SW480 (cell line): ENCODE data around the gene SRM.
A peak's percentile ranks its signal among the peaks of the same experiment; 100 is the strongest.
"Not testable (repeated sequence)": the region's sequence is repeated elsewhere in the genome, so short reads cannot be mapped to it uniquely, and the experiment has no call there.

Experiments used
- DNase-seq: peaks from one replicate; pipeline ENCODE4 v3.0.0-alpha.2; 2016; ENCODE audit warnings: low spot score

The SRM gene

DNA sequence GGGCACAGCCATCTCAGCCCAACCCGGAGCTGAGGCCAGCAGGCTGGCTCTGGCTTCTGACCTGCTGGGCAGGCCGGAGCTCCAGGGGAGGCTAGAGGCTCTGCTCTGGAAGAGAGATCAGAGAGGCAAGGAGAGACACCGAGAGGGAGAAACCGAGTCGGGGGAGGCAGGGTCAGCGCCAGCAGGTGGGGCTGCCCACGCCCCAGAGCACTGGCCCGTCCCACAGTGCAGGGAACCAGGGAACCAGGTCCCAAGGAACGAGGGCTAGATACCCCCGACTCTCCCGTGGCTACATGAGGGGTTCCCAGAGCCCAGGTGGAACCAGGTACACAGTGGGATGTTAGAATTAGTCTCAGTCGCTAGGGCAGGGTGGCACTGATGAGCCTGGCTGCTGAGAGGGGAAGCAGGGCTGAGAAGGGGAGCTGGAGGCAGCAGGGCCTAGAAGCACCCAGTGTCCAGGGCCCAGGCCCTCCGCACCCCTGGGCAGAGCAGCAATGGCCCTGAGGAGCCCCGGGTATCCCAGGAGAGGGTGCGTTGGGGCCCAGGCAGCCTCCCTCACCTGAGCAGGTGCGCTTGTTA lies 14.9 kb downstream of the SRM start:
- DNase-seq: no peak

DNA sequence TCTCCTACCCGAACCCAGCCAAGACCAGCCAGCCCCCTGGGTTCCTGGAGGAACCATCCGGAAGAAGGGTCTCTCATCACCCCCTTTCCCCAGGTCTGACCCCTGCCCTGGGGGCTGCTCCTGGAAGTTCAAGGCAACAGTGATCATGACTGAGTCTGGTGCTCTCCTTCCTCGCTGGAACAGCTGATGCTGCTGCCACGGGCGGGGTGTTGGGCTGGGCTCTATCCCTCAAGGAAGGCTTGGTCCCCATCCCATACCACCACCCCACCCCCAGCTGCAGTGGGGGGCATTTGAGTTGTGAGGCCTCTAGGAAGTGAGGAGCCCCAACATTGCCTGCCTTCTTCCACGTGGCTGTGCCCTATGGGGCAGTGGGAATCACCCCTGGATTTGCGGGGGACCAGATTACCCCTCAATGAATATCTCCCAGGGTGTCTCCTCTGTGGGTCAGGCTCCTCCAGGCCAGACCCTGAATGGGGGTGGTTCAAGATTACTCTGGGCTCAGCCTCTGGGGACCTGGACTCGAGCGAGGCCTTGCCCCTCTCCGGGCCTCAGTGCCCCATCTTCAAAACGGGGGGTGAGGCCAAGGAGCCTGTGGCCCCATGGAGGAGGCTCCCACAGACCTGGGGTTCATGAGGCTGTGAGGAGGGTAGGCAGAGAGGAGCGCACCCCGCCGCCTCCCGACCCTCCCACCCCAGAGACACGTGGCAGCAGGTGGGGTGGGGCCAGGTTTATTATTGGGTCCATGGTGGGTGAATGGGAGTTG lies 15.6 kb downstream of the SRM start:
- no peak for DNase-seq

DNA sequence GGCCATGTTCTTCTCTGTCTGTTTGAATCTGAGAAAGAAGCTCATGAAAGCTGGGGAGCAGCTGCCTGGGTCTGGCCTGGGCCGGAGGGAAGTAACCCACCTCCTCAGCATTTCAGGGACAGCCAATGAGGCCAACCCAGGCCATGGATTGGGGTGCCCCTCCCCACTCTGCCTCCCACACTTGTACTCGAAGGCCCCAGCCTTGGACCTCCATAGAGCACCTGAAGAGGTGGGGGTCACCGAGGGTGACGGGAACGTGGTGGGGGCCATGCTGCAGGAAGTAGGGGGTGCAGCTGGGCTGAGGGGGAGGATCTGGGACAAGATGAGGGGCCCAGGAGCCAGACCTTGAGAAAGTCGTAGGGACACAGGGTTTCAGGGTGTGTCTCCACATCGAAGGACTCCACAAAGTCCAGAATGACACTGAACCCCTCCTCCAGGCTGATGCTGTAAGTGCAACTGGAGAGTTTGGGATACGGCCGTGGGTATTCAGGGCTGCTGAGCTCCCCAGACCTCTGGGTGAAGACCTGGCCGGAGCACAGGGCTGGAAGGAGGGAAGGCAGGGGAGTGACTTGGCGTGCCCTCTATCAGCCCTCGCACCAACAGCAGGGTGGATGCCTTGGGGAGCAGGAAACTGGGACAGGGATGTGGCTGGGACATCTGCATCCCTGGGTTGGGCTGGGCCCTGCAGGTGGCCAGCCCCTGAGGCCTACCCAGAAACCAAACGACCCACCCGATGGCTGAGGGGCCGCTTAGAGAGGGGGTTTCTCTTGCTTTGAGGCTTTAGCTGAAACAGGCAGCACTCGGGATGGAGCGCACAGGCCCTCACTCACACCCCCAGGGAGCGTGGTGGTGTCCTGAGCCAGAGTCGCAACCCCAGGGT lies 16.6 kb downstream of the SRM start:
- DNase-seq: no peak

DNA sequence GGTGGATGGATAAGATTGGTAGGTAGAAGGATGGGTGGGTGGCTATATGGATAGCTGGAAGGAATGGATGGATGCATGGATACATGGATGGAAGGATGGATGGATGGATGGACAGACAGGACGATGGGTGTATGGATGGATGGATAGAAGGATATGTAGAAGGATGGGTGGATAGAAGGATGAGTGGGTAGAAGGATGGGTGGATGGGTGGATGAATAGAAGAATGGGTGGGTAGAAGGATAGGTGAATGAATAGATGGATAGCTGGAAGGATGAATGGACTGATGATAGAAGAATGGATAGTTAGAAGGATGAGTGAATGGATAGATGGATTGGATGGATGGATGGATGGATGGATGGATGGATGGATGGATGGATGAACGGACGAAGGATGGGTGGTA lies 17.8 kb downstream of the SRM start:
- DNase-seq: no peak

DNA sequence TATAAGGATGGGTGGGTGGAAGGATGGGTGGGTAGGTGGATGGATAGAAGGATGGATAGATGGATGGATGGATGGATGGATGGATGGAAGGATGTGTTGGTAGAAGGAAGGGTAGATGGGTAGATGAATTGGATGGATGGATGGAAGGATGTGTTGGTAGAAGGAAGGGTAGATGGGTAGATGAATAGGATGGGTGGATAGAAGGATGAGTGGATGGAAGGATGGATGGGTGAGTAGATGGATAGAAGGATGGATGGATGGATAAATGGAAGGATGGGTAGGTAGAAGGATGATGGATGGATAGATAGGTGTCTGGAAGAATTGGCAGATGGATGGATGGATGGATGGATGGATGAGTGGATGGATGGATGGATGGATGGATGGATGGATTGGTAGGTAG lies 18.8 kb downstream of the SRM start:
- DNase-seq: no peak

DNA sequence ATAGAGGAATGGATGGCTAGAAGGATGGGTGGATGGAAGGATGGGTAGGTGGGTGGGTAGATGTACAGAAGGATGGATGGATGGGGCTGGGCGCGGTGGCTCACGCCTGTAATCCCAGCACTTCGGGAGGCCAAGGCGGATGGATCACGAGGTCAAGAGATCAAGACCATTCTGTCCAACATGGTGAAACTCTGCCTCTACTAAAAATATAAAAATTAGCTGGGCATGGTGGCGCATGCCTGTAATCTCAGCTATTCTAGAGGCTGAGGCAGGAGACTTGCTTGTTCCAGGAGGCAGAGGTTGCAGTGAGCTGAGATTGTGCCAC lies 19.8 kb downstream of the SRM start:
- not testable (repeated sequence) for DNase-seq

DNA sequence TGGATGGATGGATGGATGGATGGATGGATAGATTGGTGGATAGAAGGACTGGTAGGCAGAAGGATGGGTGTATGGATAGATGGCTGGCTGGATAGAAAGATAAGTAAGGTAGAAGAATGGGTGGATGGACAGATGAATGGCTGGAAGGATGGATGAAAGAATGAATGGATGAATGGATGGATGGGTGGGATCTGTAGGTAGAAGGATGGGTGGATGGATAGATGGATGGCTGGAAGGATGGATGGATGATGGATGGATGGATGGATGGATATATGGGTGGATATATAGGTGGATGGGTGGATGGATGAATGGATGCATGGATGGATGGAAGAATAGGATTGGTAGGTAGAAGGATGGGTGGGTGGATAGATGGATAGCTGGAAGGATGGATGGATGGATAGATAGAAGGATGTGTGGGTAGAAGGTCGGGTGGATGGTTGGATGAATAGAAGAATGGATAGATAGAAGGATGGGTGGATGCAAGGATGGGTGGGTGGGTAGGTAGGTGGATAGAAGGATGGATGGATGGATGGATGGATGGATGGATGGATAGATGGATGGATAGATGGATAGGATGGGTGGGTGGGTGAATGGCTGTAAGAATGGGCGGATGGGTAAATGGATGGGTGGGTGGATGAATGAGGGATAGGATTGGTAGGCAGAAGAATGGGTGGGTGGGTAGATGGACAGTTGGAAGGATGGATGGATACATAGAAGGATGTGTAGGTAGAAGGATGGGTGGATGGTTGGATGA lies 20.3 kb downstream of the SRM start:
- DNase-seq: no peak

DNA sequence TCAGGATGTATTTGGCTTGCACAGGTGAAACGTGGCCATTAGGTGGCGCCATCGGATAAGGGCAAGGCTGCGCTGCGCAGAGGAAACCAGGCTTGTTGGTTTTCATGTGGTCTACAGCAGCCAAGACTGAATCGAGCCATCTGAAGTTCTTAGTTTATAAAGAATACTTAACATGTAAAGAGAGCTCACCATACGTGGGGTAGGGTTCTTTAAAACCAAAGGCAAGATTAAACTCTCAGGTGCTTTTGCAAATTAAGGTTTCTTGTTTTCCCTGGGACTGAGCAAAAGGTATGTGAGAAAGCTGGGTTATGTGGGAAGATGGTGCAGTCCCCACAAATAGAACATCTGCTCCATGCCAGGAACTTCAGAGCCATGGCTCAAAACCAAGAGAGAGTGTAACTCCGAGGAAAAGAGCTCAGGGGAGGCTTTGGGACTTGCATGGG lies 22.1 kb downstream of the SRM start:
- peak; percentile 78 for DNase-seq

DNA sequence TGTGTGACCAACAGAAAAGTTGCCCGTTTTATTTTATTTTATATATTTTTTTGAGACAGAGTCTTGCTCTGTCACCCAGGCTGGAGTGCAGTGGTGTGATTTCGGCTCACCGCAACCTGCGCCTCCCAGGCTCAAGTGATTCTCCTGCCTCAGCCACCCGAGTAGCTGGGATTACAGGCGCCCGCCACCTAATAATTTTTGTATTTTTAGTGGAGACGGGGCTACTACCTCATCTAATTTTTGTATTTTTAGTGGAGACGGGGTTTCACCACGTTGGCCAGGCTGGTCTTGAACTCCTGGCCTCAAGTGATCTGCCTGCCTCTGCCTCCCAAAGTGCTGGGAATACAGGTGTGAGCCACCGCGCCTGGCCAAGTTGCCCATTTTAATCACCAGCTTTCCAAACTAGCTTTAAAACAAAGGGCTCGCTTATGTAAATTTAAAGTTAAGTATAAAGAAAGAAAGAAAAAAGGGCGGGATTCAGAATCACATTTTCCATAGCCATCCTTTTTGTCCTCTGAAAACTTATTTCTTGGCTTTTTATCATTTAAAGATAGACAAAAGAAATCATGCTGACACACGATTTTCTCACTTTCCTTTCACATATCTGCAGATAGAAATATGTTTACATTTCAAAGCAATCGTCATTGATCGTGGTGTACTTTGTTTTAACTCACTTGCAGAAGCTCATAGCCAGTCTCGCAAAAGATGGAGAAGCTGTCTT lies 22.6 kb downstream of the SRM start:
- DNase-seq: not testable (repeated sequence)

DNA sequence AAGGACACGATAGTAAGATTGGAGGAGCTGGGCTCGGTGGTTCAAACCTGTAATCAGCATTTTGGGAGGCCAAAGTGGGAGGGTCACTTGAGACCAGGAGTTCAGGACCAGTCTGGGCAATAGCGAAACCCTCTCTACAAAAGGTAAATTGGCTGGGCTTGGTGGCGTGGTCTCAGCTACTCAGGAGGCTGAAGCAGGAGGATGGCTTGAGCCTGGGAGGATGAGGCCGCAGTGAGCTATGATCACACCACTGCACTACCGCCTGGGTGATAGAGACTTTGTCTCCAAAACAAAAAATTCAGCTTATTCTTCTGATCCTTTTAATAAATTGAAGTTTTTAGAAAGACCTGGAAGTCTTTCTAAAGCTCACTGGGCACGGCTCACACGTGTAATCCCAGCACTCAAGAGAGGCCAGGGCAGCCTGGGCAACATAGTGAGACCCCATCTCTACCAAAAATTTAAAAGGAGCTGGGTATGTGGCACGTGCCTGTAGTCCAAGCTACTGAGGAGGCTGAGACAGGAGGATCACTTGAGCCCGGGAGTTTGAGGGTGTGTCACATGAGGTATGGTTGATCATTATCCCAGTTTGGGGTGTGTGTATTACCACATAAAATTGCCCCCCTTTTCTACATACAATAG lies 28.1 kb downstream of the SRM start:
- no peak for DNase-seq

DNA sequence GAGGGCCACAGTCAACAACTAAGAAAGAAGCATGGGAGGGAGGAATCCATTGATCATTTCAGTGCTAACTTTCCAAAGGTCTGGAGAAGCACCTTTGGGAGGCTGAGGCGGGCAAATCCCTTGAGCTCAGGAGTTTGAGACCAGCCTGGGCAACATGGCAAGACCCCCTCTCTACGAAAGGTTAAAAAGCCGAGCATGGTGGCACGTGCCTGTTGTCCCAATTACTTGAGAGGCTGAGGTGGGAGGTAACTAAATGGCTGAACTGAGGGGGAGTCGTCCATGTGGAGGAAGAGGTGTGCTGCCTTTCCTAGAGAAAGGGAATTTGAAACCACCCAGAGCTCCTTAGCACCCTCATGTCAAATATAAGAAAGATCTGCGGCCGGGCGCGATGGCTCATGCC lies 29.0 kb downstream of the SRM start:
- no peak for DNase-seq

DNA sequence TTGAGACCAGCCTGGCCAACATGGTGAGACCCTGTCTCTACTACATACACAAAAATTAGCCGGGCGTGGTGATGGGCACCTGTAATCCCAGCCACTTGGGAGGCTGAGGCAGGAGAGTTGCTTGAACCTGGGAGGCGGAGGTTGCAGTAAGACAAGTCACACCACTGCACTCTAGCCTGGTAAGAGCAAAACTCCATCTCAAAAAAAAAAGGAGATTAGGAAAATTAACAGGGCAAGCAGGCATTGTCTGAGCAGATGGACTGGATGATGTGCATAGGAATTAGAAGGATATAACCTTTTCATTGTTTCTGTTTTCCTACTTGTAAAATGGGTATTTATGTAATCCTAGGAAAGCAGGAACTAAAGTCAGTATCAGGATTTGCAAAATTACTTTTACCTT lies 31.8 kb downstream of the SRM start:
- DNase-seq: no peak

DNA sequence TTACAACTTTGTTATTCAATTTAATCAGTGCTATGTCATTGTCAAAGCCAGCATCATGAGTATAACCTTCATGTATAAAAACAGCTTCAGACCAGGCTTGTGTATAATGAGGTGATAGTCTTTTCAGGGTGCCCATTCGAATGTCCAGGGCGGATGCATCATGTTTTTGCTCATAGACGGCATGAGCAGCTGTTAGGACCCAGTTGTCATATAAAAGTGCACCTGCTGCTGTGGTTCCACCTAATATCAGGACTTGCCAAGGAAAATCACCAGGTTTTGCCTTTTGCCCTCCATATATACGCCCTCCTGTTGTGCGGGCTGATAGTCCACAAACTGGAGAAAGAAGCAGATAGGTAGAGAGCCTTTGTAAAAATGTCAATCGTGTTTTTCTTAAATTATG lies 32.5 kb downstream of the SRM start:
- no peak for DNase-seq

DNA sequence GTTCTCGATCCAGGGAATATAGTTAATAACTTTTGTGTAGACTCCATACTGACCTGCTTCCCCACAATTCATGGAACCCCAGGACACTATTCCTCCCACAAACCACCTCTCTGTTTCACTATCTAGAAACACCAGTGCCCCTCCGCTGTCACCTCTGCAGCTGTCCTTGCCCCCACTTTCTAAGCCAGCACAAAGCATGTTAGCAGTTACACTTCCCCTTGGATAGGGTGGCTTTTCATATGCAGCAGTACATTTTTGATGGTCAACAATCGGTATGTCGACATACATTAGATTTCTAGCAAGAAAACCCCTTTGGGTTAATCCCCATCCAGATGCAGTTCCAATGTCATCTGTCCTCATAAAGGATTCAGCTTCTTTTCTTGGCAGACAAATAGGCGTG lies 32.9 kb downstream of the SRM start:
- DNase-seq: no peak

DNA sequence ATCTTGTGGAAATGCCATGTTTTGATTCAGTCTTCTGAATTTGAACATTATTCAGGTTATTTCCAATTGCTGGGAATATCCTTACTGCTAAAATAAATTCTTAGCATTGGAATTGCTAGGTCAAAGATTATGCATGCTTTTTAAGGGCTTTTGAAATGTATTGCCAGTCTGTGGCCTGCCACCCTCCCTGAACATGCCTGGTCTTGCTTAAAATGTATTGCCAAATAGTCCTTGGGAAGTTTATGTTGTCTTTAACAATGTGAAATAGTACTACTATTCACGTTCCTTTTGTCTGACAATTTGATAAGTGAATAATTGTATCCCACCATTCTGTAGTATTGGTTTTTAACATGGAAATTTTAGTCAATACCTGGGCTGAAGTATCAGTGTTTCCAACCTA lies 33.8 kb downstream of the SRM start:
- no peak for DNase-seq

DNA sequence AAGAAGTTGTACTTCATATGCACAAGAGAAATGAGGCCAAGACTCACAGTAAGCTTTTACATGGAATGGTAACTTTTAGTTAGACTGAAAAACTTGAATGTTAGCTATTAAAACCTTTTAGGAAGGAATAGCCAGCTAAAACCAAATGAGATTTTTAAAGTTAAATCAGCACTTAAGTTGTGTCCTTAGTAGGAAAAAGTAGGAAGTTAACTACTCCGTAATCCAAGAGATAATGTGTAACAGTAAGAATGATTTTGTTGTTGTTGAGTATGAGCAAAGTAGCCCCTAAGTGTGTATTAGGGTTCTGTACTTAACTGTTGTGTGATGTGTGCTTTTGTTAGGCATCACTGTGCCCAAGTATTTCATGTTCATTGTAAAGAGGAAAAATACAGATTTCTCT lies 34.2 kb downstream of the SRM start:
- no peak for DNase-seq

DNA sequence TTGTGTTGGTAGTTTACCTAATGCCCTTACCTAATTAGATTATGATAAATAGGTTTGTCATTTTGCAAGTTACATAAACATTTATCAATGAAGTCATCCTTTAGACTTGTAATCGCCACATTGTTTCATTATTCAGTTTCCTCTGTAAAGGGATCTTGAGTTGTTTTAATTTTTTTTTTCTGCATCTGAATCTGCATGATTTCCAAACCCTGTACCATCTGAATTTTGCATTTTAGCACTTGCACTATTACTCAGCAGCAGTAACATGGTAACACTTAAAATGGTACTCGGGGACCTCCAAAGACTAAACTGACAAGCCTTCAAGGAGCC lies 35.0 kb downstream of the SRM start:
- DNase-seq: no peak

DNA sequence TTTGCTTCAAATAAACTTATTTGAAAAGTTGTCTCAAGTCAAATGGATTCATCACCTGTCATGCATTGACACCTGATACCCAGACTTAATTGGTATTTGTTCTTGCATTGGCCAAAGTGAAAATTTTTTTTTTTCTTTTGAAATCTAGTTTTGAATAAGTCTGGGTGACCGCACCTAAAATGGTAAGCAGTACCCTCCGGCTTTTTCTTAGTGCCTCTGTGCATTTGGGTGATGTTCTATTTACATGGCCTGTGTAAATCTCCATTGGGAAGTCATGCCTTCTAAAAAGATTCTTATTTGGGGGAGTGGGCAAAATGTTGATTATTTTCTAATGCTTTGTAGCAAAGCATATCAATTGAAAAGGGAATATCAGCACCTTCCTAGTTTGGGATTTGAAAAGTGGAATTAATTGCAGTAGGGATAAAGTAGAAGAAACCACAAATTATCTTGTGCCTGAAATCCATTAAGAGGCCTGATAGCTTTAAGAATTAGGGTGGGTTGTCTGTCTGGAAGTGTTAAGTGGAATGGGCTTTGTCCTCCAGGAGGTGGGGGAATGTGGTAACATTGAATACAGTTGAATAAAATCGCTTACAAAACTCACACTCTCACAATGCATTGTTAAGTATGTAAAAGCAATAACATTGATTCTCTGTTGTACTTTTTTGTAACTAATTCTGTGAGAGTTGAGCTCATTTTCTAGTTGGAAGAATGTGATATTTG lies 35.5 kb downstream of the SRM start:
- DNase-seq: no peak

DNA sequence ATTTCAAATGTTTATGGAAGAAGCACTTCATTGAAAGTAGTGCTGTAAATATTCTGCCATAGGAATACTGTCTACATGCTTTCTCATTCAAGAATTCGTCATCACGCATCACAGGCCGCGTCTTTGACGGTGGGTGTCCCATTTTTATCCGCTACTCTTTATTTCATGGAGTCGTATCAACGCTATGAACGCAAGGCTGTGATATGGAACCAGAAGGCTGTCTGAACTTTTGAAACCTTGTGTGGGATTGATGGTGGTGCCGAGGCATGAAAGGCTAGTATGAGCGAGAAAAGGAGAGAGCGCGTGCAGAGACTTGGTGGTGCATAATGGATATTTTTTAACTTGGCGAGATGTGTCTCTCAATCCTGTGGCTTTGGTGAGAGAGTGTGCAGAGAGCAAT lies 36.6 kb downstream of the SRM start:
- DNase-seq: no peak

DNA sequence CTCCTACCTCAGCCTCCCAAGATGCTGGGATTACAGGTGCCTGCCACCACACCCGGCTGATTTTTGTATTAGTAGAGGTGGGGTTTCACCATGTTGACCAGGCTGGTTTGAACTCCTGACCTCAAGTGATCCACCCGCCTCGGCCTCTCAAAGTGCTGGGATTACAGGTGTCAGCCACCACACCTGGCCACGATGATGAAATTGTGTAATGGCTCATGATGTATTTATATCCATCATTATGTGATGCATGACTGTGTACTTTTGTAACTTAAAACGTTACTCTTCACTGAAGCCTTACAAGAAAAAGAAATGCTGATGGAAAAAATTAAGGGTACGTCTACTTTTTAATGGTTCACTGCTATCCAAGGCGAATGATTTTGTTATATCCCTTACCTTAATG lies 39.8 kb downstream of the SRM start:
- no peak for DNase-seq

DNA sequence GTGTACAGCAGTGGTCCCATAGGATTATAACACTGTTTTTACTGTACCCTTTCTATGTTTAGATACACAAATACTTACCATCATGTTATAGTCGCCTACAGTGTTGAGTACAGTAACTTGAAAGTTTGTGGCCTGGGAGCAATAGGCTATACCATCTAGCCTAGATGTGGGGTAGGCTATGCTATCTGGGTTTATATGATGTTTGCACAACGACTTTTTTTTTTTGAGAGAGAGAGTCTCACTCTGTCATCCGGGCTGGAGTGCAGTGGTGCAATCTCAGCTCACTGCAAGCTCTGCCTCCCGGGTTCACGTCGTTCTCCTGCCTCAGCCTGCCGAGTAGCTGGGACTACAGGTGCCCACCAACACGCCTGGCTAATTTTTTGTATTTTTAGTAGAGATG lies 40.5 kb downstream of the SRM start:
- DNase-seq: not testable (repeated sequence)
